ENCODE measurements around the gene RHOF.

Gene RHOF

DNA sequence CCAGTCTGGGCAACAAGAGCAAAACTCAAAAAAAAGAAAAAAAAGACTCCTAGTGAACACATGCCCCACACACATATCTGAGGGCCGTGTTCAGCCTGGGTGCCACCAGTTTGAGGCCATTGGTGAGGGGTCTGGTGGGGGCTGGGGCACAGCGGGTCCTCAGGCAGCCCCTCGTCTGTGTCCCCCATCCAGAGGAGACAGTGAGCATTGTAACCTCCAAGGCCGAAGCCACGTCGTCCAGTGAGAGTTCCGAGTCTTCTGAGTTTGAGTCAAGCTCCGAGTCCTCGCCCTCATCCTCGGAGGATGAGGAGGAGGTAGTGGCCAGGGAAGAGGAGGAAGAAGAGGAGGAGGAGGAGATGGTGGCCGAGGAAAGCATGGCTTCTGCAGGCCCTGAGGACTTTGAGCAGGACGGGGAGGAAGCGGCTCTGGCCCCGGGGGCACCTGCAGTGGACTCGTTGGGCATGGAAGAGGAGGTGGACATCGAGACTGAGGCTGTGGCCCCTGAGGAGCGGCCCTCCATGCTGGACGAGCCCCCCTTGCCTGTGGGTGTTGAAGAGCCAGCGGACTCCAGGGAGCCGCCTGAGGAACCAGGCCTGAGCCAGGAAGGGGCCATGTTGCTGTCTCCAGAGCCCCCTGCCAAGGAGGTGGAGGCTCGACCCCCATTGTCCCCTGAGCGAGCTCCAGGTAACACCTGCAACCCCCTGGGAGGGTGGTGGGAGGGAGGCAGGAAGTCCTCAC is 25.9 kb upstream of the RHOF start:
- DNase-seq (ENCODE audit: low spot score), result no peak

DNA sequence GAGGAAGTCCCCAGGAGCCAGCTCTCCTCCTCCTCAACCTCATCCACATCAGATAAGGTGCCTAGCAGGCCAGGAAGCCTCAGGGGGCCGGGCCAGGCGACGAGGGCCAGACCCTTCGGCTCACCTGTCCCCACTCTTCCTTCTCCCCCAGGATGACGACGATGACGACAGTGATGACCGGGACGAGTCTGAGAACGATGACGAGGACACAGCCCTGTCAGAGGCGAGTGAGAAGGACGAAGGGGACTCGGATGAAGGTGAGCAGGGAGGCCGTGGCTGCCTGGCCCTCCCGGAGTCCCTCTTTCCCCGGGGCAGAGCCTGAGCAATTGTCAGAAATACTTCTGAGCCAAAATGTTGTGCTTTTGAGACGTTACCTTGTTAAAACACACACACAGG is 24.2 kb upstream of the RHOF start:
- DNase-seq (ENCODE audit: low spot score), result no peak

DNA sequence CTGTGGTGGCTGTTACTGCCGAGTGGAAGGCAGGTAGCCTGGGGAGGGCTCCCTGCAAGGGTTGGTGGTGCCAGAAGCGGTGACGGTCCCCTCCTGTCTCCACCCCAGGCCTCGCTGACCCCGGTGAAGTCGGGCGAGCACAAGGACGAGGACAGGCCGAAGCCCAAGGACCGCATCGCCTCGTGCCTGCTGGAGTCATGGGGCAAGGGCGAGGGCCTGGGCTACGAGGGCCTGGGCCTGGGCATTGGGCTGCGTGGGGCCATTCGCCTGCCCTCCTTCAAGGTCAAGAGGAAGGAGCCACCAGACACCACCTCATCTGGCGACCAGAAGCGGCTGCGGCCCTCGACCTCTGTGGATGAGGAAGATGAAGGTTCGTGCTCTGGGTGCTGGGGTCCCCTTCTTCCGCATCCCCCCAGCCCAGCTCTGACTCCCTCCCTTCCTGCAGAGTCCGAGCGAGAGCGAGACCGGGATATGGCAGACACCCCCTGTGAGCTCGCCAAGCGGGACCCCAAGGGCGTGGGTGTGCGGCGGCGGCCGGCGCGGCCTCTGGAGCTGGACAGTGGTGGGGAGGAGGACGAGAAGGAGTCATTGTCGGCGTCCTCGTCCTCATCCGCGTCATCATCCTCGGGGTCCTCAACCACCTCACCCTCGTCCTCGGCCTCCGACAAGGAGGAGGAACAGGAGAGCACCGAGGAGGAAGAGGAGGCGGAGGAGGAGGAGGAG is 23.6 kb upstream of the RHOF start:
- DNase-seq (ENCODE audit: low spot score), result no peak

DNA sequence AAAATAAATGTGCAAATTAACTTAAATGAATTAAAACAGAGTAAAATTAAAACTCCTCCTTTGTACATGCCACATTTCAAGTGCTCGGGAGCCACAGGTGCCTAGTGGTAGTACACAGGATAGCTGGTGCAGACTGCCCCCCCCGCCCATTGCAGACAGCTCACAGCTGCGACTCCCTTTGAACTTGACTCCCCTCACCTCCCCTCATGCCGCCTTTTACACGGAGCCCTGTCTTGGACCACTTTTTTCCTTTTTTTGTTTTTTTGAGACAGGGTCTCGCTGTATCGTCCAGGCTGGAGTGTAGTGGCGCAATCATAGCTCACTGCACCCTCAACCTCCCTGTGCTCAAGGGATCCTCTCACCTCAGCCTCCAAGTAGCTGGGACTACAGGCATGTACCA is 21.8 kb upstream of the RHOF start:
- no peak for DNase-seq (ENCODE audit: low spot score)

DNA sequence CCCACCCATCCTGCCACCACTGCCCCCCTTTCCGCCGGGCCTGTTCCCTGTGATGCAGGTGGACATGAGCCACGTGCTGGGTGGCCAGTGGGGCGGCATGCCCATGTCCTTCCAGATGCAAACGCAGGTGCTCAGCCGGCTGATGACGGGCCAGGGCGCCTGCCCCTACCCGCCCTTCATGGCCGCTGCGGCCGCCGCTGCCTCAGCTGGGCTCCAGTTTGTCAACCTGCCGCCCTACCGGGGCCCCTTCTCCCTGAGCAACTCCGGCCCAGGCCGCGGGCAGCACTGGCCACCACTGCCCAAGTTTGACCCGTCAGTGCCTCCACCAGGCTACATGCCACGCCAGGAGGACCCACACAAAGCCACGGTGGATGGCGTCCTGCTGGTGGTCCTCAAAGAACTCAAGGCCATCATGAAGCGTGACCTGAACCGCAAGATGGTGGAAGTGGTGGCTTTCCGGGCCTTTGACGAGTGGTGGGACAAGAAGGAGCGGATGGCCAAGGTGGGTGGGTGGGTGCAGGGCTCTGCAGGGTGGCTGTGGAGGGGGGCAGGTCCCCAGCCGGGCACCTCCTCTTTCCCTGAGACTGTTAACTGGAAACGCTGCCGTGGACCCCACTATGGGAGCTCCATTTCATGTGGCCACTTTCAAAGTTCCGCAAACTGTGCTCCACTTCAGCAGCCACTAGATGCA is 21.1 kb upstream of the RHOF start:
- DNase-seq (ENCODE audit: low spot score), result no peak

DNA sequence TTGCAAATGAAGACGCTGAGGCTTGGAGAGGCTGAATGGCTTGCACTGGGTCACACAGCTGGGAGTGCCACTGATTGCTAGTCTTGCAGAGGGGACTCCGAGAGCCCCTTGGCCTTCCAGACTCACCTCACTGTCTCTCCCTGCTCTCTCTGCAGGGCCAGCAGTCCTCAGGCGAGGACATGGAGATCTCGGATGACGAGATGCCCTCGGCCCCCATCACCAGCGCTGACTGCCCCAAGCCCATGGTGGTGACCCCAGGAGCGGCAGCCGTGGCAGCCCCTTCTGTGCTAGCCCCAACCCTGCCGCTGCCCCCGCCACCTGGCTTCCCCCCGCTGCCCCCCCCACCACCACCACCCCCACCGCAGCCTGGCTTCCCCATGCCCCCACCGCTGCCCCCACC is 20.5 kb upstream of the RHOF start:
- DNase-seq (ENCODE audit: low spot score), result no peak

DNA sequence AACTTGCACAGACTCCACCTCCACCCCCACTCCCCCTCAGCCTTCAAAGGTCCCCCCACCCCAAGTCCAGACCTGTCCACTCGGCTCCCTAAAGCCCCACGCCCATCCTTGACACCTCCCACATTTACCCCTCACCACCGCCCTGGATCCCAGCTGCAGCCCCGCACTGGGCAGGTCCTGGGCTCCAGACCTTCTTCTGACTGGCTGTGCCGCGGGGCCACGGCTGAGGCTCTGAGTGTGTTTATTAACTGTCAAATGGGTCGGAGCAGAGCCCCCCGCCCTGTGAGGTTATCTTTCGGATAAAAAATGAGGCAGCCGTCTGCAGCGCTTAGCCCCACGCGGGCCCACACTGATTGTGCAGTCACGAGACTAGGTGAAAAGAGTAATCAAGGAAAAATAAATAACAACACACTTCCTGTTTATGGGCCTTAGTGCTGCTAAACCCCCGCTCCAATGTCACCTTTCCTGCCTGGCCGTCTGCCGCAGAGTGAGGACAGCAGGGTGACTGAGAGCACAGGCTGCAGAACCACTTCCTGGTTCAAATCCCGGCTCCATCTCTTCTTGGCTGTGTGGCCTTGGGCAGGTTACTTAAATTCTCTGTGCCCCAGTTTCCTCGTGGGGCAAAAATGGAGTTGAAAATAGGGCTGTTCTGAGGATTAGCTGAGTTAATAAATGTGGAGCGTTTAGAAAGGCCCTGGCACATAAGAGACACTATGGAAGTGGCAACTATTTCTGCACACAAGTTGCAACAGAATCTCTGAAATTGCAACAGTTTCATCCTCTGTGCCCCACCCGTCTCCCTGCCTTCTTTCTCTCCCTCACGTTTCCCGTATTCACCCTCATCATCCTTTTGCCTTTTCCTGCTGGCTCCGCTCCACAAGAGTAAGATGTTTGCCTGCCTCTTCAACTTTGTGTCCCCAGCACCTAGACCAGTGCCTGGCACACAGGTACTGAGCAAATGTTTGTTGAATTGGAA is 19.7 kb upstream of the RHOF start:
- DNase-seq (ENCODE audit: low spot score), result peak; percentile 56

DNA sequence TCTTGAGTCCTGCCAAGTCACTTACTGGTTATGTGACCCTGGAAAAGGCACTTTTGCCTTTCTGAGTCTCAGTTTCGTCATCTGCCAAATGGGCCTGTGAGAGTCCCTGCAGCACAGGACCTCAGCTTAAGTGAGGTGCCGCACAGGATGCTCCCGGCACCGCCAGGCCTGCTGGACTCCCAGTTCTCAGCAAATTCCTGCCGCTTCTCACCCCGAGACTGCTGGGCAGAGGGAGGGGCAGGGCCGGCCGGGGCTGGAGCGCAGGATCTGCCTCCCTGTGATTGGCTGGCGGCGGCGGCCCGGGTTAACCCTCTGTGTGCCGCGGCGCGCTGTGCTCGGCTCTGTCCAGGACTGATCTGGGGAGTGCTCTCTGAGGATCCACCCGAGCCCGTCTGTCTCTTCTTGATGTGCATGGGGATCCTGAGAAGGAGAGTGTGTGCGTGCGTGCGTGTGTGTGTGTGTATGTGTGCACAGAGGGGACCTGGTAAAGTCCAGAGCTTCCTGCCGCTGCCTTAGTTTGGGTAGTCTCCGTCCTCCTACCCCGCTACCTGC is 18.9 kb upstream of the RHOF start:
- peak; percentile 96 for DNase-seq (ENCODE audit: low spot score)

DNA sequence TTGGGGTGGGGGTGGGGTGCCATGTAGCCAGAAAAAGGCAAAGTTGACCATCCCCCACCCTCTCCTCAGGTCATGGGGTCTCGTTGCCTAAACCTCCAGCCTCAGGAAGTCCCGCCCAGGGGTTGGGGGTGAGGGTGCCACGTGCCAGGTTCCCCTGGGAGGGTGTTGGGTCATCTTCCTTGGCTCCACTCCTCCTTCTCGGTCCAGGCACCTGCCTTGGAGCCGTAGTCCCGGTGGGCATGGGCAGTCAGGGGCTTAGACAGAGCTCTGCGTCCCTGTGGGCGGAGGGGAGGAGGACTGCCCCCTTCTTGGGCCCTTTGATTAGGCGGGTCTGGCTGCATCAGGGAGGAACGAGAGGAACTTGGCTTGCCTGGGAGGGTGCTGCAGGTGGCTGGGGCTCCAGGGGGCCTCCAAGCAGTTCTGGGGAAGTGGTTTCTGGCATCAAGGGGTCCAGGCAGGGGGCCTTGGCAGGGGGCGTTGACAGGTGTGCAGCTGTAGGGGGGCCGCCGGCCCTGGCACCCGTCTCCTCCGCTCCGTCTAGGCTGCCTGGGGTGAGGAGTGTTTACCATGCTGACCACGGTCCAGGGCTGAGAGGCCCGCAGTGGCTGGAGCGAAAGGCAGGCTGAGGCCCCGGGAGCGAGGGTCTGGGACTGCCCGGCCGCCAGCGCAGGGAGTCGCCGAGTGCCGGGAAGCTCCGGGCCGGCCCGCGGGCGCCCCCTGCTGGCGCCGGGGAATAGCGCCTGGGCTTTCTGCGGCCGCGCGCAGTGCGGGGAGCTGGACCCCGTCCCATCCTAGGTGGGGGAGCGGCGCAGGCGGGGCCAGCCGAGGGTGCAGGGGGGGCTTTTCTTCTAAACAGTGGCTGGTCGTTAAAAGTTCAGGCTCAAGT is 18.2 kb upstream of the RHOF start:
- DNase-seq (ENCODE audit: low spot score), result peak; percentile 92

DNA sequence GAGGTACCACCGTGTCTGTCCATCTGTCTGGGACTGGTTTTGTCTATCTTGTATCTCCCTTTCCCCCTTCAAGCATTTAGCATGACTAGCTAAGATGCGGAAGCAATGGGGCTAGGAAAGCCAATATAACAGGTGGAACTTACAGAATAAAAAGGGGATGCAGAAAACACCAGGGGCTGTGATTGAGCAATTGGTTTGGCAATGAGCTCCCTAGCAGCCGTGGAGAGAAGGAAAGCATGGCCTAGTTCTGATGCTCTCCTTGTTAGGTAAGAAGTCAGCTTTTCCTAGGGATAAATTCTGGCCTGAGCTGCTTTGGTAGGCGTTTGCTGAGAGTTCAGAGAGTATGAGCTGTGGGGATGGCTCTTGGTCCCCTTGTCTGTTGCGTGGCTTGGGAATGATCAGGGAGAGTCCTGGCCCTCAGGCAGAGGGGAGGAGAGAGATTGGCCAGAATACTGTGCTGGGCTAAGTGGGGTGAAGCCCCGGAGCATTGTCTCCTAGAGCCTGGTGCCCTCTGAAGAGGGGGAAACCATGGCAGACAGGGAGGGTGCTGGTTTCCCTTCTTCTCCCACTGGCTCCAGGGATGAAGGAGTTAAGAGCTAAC is 17.4 kb upstream of the RHOF start:
- DNase-seq (ENCODE audit: low spot score), result no peak

DNA sequence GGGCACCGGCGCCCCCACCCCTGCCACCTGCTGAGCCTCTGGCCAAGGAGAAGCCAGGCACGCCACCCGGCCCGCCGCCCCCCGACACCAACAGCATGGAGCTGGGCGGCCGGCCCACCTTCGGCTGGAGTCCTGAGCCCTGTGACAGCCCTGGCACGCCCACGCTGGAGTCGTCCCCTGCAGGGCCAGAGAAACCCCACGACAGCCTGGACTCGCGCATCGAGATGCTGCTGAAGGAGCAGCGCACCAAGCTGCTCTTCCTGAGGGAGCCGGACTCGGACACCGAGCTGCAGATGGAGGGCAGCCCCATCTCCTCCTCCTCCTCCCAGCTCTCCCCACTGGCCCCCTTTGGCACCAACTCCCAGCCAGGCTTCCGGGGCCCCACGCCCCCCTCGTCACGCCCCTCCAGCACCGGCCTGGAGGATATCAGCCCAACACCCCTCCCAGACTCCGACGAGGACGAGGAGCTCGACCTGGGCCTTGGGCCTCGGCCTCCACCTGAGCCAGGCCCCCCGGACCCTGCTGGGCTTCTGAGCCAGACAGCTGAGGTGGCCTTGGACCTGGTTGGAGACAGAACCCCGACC is 16.8 kb upstream of the RHOF start:
- no peak for DNase-seq (ENCODE audit: low spot score)

DNA sequence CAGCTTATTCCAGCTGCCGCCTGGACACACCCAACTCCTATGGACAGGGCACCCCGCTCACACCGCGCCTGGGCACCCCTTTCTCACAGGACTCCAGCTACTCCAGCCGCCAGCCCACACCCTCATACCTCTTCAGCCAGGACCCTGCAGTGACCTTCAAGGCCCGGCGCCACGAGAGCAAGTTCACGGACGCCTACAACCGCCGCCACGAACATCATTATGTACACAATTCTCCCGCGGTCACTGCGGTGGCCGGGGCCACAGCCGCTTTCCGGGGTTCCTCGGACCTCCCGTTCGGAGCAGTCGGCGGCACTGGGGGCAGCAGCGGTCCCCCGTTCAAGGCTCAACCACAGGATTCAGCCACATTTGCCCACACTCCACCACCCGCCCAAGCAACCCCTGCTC is 16.2 kb upstream of the RHOF start:
- no peak for DNase-seq (ENCODE audit: low spot score)

DNA sequence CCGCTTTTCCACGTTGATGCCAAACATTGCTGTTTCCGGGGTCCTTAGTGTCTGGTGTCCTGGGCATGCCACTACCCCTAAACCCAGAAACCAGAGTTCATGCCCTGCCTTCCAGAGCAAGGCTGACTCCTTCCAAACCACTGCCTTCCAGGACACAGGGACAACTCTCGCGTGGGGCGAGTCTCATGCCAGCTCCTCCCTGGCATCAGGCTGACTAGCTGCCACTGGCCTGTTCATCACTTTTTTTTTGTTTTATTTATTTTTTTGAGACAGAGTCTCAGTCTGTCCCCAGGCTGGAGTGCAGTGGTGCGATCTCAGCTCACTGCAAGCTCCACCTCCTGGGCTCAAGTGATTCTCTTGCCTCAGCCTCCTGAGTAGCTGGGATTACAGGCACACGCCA is 15.1 kb upstream of the RHOF start:
- DNase-seq (ENCODE audit: low spot score), result no peak

DNA sequence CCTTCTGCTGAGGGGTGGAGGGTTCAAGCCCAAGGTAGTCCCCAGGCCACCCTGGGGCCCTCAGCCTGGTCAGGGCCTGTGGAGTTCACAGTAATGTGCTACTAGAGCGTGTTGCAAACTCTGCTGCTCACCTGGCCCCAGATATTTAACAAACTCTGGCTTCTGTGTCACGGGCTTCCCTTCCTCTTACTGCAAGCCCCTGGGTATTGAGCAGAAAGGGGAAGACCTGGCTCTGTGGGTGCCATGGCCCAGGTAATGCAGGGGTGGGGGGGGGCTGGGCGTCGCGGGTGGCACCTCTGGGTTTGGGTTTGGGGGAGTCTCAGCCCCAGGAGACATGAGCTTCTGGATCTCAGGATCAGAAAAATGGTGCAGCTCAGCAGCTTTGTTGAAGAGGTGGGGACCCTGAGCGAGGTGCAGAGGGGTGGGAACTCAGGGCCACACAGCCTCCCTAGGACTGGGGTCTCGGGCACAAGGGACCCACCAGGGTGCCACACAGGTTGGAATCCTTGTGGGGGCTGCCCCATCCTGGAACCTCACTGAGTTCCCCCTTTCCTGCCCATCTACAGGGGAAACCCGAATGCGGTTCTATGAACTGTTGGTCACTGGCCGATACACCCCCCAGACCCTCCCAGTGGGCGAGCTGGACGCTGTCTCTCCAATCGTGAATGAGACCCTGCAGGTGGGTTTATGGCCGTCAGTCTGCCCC is 14.3 kb upstream of the RHOF start:
- no peak for DNase-seq (ENCODE audit: low spot score)

DNA sequence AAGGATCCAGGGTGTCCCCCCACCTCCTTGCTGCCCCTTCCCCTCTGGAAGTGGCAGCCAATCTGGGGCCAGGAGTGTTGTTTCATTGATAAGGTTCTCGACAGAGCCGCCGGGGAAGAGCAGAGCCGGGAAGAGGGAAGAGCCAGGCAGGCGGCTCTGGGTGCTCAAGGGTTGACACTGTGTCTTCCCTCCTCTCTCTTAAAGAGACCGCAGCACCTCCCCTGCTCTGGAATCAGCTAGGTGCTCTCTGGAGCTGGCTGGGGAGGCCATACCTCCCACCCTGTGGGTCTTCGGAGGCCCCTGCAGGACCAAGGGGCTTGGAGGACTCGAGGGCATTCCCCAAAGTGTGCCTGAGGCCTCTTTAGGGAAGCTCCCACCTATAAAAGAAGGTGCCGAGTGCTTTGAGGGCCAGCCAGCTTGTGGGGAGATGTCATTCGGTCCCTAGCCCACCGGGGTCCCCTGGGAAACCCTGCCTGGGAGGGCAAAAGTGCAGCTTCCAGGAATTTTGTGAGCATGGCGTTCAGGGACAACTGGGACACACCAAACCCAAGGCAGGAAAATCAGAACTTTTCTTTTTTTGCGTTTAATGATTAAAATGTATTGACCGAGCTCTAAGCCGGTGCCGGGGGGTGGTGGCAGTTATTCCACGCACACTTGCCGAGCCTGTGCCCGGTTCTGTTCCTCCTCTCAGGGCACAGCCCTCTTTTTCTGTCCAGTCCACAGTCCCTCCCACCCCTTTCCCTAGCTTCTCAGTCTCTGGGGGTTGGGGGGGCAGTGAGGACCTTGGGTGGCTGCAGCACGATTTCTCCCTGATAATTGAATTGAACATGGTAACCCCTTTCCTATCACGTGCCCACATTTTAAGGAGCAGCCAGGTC is 13.3 kb upstream of the RHOF start:
- peak; percentile 58 for DNase-seq (ENCODE audit: low spot score)

DNA sequence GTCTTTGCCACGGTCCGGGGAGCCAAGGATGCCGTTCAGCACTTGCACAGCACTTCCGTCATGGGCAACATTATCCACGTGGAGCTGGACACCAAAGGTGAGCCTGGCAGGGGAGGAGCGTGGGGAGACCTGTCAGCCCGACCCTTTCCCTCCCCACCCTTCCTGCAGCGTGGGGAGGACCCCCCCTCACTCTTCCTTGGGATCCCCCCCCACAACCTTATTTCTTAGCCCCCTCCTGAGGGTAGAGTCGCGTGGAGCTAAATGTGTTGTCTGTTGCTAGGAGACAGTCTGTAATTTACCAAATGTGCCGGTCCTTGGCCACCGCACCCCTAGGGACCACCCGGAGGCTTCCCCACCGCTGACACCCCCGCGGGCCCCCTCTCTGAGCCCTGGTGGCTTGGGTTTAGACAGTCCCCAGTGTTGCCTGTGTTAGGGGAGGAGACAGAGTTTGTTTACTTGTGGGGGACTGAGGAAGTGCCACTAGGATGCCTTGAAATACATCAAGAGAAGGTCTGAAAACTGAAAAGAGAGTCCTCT is 12.6 kb upstream of the RHOF start:
- no peak for DNase-seq (ENCODE audit: low spot score)

DNA sequence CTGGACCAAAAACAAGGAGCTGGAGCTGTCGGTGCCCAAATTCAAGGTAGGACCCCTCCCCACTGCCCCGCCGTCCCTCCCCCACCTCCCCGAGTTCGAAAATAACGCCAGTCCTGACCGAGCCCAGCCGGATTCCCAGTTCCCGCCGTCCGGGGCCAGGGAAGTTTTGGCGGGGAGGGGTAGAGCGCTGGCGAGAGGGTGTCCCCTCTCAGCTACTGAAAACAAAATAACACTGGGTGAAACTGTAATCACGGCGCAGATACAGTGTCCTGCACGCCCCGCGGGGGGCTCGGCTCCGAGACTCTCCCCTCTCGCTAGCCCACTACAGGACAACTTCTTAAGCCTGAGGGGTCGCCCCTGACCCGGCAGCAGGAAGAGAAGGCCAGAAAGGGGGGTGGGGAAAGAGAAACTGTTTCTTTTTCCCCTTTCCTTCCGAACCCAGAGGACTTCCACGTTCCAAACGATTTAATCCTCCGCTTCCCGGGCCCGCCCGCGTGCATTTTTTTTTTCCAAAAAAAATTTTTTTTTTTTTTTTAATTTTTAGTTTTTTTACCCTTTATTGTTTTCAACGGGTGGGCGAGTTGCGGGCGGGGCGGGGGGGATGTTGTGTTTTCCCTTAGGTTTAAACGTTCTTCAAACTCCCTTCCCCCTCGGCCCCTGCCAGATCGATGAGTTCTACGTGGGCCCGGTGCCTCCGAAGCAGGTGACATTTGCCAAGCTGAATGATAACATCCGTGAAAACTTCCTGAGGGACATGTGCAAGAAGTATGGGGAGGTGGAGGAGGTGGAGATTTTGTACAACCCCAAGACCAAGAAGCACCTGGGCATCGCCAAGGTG is 11.9 kb upstream of the RHOF start:
- no peak for DNase-seq (ENCODE audit: low spot score)
